Naive thymus-derived CD4-positive, alpha-beta T cell (primary cell): ENCODE measurements around the gene ZNF697. TPM values are rescaled to one million over a fixed set of nuclear protein-coding genes. Genes with fewer than 3 reads are reported as not detected.
"Not testable (repeated sequence)": the region's sequence is repeated elsewhere in the genome, so short reads cannot be mapped to it uniquely, and the experiment has no call there.

ENCODE experiments used
- ATAC-seq: fragments of 150-1000 bp; cut with Tn5 transposase; 2 replicates; pipeline ENCODE4 v1.10.0; 2021; ENCODE audit warnings: mild to moderate bottlenecking, moderate library complexity
- CTCF ChIA-PET: fragments of 350-600 bp; sonication (Branson Sonifier 250); formaldehyde crosslinking; loops from one replicate; lab custom pipeline; 2021; ENCODE audit warnings: antibody characterized with exemption; lab: Charles Lee
- POLR2A ChIA-PET: fragments of 350-600 bp; sonication (Branson Sonifier 250); formaldehyde crosslinking; loops from one replicate; lab custom pipeline; 2021; ENCODE audit warnings: antibody characterized with exemption, inconsistent platforms; lab: Charles Lee
- DNase-seq, 9 donors: peaks; one replicate each; pipeline versions ENCODE4 v3.0.0 to v3.0.0-alpha.2; 2020 to 2022; ENCODE audit warnings: mixed read lengths in 1 of 9
- H3K27ac ChIP-seq: one replicate; pipeline ENCODE4 v1.7.0; 2013; ENCODE audit warnings: mild to moderate bottlenecking, low read depth, low read length, moderate library complexity
- H3K27me3 ChIP-seq, 2 donors: one replicate each; pipeline ENCODE4 v1.7.0; 2013; ENCODE audit warnings: low read length in 2 of 2, mild to moderate bottlenecking in 2 of 2, moderate library complexity in 2 of 2; ENCODE audit not compliant: control insufficient read depth in 2 of 2, insufficient read depth in 2 of 2
- H3K36me3 ChIP-seq, 3 experiments: 1 replicate in 2 of 3; 2 replicates in 1 of 3; pipeline ENCODE4 v1.7.0; 2013; ENCODE audit warnings: low read length in 3 of 3, mild to moderate bottlenecking in 3 of 3, moderate library complexity in 1 of 3; ENCODE audit not compliant: insufficient read depth in 3 of 3, control insufficient read depth in 2 of 3
- H3K4me1 ChIP-seq, 2 donors: one replicate each; pipeline ENCODE4 v1.7.0; 2013; ENCODE audit warnings: low read length in 2 of 2, mild to moderate bottlenecking in 2 of 2, moderate library complexity in 1 of 2; ENCODE audit not compliant: control insufficient read depth in 2 of 2, insufficient read depth in 2 of 2
- H3K4me3 ChIP-seq: 2 replicates; pipeline ENCODE4 v1.7.0; 2013; ENCODE audit warnings: mild to moderate bottlenecking, low read length
- H3K9me3 ChIP-seq, 3 experiments: 1 replicate in 2 of 3; 2 replicates in 1 of 3; pipeline ENCODE4 v1.7.0; 2013; ENCODE audit warnings: low read length in 3 of 3; ENCODE audit not compliant: control insufficient read depth in 2 of 3
- H3K27ac Mint-ChIP-seq, 9 donors: one replicate each; pipeline ENCODE4 v1.8.0; 2020 to 2022; ENCODE audit warnings: mixed read lengths in 9 of 9, mild to moderate bottlenecking in 8 of 9, moderate library complexity in 5 of 9, inconsistent platforms in 2 of 9
- H3K27me3 Mint-ChIP-seq, 5 donors: one replicate each; pipeline ENCODE4 v1.8.0; 2021 to 2022; ENCODE audit warnings: mixed read lengths in 5 of 5, mild to moderate bottlenecking in 1 of 5
- H3K36me3 Mint-ChIP-seq, 5 donors: one replicate each; pipeline ENCODE4 v1.8.0; 2020 to 2022; ENCODE audit warnings: mixed read lengths in 5 of 5, mild to moderate bottlenecking in 3 of 5, inconsistent platforms in 1 of 5
- H3K4me1 Mint-ChIP-seq, 7 donors: one replicate each; pipeline ENCODE4 v1.8.0; 2020 to 2022; ENCODE audit warnings: mixed read lengths in 7 of 7, mild to moderate bottlenecking in 3 of 7, inconsistent platforms in 1 of 7
- H3K4me3 Mint-ChIP-seq, 10 donors: one replicate each; pipeline ENCODE4 v1.8.0; 2020 to 2022; ENCODE audit warnings: mild to moderate bottlenecking in 10 of 10, mixed read lengths in 10 of 10, moderate library complexity in 6 of 10, inconsistent platforms in 2 of 10
- H3K9me3 Mint-ChIP-seq, 11 donors: one replicate each; pipeline ENCODE4 v1.8.0; 2020 to 2022; ENCODE audit warnings: mixed read lengths in 11 of 11, mild to moderate bottlenecking in 4 of 11, inconsistent platforms in 1 of 11, moderate library complexity in 1 of 11
- intact Hi-C, 2 donors: fragments of 100-400 bp; cut with micrococcal nuclease; formaldehyde crosslinking; loops; one replicate each; pipeline ENCODE4 v1.15.1; 2023
- polyA plus RNA-seq, 2 donors: library from polyadenylated mRNA; unstranded; fragments of 300-500 nt; fragmentation: Illumina TruSeq; gene quantifications; one replicate each; pipeline ENCODE4 v1.2.3, GENCODE V29; 2021
- total RNA-seq, 6 experiments: library from RNA in 5 of 6; stranded (reverse) in 5 of 6; gene quantifications; 1 replicate in 5 of 6; 2 replicates in 1 of 6; pipeline ENCODE4 v1.2.3 and lab custom pipeline; 2021 to 2026

Gene ZNF697
- total and polyA plus RNA-seq, 7 experiments from 2014 or later, result 0.08 to 2.1 (median 0.24) TPM; not detected in 2

GRCh38 chr1:119611701-119612113 is 36.4 kb downstream of the ZNF697 start:
- H3K4me1 Mint-ChIP-seq, result peaks cover 0 to under 1% (median 0%) of the 10 kb centered on the region in 7 donors
- H3K27me3 Mint-ChIP-seq, result peaks cover 0 to 18% (median 5%) of the 10 kb centered on the region in 5 donors
- no peak overlapping the region for H3K27ac ChIP-seq
- H3K9me3 ChIP-seq, result no peaks in the 10 kb centered on the region
- H3K4me1 ChIP-seq, result no peaks in the 10 kb centered on the region
- H3K27ac Mint-ChIP-seq, result no peak overlapping the region
- peak; percentile 55 for ATAC-seq
- H3K4me3 Mint-ChIP-seq, result no peak overlapping the region
- intact Hi-C loops, result loop anchor here in 1 of 2 donors (5.0 kb wide), 1 partner anchor 356 kb away; no protein-coding TSS in a partner anchor
- peak in 8 of 9 donors; percentile 11 to 77 (median 32) for DNase-seq
- no peak overlapping the region for H3K4me3 ChIP-seq
- no peaks in the 10 kb centered on the region for H3K36me3 Mint-ChIP-seq
- H3K9me3 Mint-ChIP-seq, result no peaks in the 10 kb centered on the region
- H3K36me3 ChIP-seq, result no peaks in the 10 kb centered on the region
- CTCF ChIA-PET, result interaction anchor here (0.7 kb wide), 1 partner anchor 16 kb away, joined by 3 read pairs; no protein-coding TSS in a partner anchor
- POLR2A ChIA-PET, result no interaction called here
- H3K27me3 ChIP-seq, result no peaks in the 10 kb centered on the region

- intact Hi-C loops, ATAC-seq, DNase-seq, H3K4me3 ChIP-seq, H3K4me3 Mint-ChIP-seq, H3K36me3 Mint-ChIP-seq, POLR2A ChIA-PET, H3K36me3 ChIP-seq, H3K9me3 Mint-ChIP-seq, H3K4me1 Mint-ChIP-seq, H3K4me1 ChIP-seq, H3K9me3 ChIP-seq, H3K27ac ChIP-seq, CTCF ChIA-PET, H3K27me3 ChIP-seq, H3K27ac Mint-ChIP-seq: not testable (repeated sequence)
- H3K27me3 Mint-ChIP-seq, result peaks cover 6 to 35% (median 23%) of the 10 kb centered on the region in 5 donors
Observed at GRCh38 chr1:119608816-119609215, 39.2 kb downstream of the ZNF697 start.

DNA sequence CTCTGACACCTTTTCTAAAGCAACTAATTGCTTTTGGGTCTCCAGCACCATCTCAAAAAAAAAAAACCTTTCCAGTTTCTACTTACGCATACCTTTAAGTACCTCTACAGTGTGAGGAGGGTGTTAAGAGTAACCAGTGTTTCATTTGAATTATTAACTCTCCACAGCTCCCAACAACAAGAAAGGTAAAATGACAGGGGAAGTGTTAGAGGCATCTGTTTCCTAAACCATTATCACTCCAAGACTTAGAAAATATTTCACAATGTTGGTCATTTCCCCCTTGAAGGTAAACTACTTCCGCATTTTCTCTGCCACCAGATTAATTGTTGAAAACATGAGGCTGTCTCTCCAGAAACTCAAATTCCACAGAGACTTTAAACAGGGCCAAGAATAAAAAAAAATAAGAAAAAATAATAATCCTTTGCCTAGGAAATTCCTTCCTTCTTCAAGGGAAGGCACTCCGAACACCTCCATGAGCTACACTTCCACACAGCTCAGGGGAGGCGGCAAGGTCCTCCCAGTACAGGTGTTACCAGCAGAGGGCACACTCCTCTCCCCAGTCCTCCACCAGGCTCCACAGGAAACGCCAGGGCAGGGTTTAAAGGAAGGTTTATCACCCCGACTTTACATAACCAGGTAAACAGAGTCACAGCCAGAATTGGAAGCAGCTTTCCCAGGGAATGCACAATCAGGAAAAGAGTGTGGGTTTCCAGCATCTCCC is 40.8 kb downstream of the ZNF697 start:
- CTCF ChIA-PET, H3K4me1 Mint-ChIP-seq, H3K4me1 ChIP-seq, H3K36me3 ChIP-seq, H3K36me3 Mint-ChIP-seq, ATAC-seq, POLR2A ChIA-PET, H3K4me3 ChIP-seq, H3K27ac Mint-ChIP-seq, H3K4me3 Mint-ChIP-seq, H3K9me3 Mint-ChIP-seq, DNase-seq, intact Hi-C loops, H3K27me3 ChIP-seq, H3K27ac ChIP-seq, H3K9me3 ChIP-seq: not testable (repeated sequence)
- H3K27me3 Mint-ChIP-seq, result peaks cover 6 to 44% (median 25%) of the 10 kb centered on the region in 5 donors

DNA sequence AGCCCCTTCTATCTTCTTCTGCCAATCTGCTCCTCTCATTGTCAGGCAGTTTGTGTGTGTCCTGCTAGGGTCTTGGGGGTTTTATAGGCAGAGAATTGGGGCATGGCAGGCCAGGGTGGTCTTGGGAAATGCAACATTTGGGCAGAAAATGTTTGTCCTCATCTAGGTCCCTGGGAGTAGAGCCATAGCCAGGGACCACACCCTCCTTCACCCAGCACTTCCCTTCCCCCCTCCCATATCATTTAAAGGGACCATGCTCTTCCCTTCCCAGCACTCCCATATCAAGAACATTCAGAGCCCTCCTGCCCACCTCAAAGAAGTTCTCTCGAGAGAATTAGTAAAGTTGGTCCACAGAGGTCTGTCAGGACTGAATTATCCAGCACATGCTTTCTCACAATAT is 41.7 kb downstream of the ZNF697 start:
- H3K4me1 Mint-ChIP-seq, result peaks cover 0 to 6% (median 0%) of the 10 kb centered on the region in 7 donors
- no peaks in the 10 kb centered on the region for H3K36me3 Mint-ChIP-seq
- H3K4me1 ChIP-seq, result no peaks in the 10 kb centered on the region
- H3K36me3 ChIP-seq, result no peaks in the 10 kb centered on the region
- H3K27ac Mint-ChIP-seq, result no peak overlapping the region
- POLR2A ChIA-PET, result no interaction called here
- H3K9me3 ChIP-seq, result no peaks in the 10 kb centered on the region
- no peak for ATAC-seq
- no peak overlapping the region for H3K4me3 Mint-ChIP-seq
- H3K27ac ChIP-seq, result no peak overlapping the region
- no peaks in the 10 kb centered on the region for H3K9me3 Mint-ChIP-seq
- no peak overlapping the region for H3K4me3 ChIP-seq
- no peak for DNase-seq
- intact Hi-C loops, result no loop called here
- no peaks in the 10 kb centered on the region for H3K27me3 ChIP-seq
- H3K27me3 Mint-ChIP-seq, result peaks cover 8 to 46% (median 25%) of the 10 kb centered on the region in 5 donors
- CTCF ChIA-PET, result no interaction called here

GRCh38 chr1:119605686-119606085 is 42.4 kb downstream of the ZNF697 start:
- DNase-seq, result no peak
- Histone ChIP-seq H3K27me3 (no peaks in the 10 kb centered on the region), H3K4me1 (no peaks in the 10 kb centered on the region), H3K36me3 (no peaks in the 10 kb centered on the region), H3K27ac (no peak overlapping the region), H3K9me3 (no peaks in the 10 kb centered on the region), H3K4me3 (no peak overlapping the region)
- Mint-ChIP-seq H3K27me3 (peaks cover 8 to 42% (median 25%) of the 10 kb centered on the region in 5 donors), H3K4me1 (peaks cover 0 to 6% (median 0%) of the 10 kb centered on the region in 7 donors), H3K36me3 (no peaks in the 10 kb centered on the region), H3K4me3 (no peak overlapping the region), H3K9me3 (no peaks in the 10 kb centered on the region), H3K27ac (no peak overlapping the region)
- CTCF ChIA-PET, result no interaction called here
- intact Hi-C loops, result no loop called here
- ATAC-seq, result no peak
- POLR2A ChIA-PET, result no interaction called here

DNA sequence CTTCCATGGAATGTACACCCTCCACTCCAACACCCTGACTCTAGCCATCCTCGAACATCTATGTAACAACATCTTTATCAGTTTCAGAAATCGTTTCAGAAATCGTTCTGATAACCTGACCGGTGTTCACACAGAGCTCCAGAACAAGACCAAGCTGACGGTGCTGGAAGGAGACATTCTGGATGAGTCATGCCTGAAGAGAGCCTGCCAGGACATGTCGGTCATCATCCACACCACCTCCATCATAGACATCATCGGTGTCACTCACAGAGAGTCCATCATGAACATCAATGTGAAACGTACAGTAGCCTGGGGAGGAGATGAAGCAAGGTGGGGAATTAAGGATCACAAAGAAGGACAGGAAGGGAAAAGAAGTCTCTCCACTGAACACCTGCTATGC is 43.0 kb downstream of the ZNF697 start:
- intact Hi-C loops, H3K27ac Mint-ChIP-seq, ATAC-seq, CTCF ChIA-PET, DNase-seq, H3K9me3 Mint-ChIP-seq, H3K36me3 Mint-ChIP-seq, H3K27ac ChIP-seq, H3K4me1 ChIP-seq, H3K4me1 Mint-ChIP-seq, H3K9me3 ChIP-seq, H3K27me3 ChIP-seq, POLR2A ChIA-PET, H3K36me3 ChIP-seq, H3K4me3 Mint-ChIP-seq, H3K4me3 ChIP-seq: not testable (repeated sequence)
- peaks cover 8 to 43% (median 22%) of the 10 kb centered on the region in 5 donors for H3K27me3 Mint-ChIP-seq

- Histone ChIP-seq H3K27me3 (no peaks in the 10 kb centered on the region), H3K4me1 (no peaks in the 10 kb centered on the region), H3K4me3 (no peak overlapping the region), H3K27ac (no peak overlapping the region), H3K36me3 (no peaks in the 10 kb centered on the region), H3K9me3 (no peaks in the 10 kb centered on the region)
- Mint-ChIP-seq H3K9me3 (no peaks in the 10 kb centered on the region), H3K4me3 (no peak overlapping the region), H3K4me1 (peaks cover 0 to 6% (median 0%) of the 10 kb centered on the region in 7 donors), H3K27me3 (peaks cover 8 to 44% (median 22%) of the 10 kb centered on the region in 5 donors), H3K36me3 (no peaks in the 10 kb centered on the region), H3K27ac (no peak overlapping the region)
- DNase-seq (no peak), ATAC-seq (no peak)
- intact Hi-C loops, result no loop called here
- ChIA-PET POLR2A (no interaction called here), CTCF (no interaction called here)
Observed at GRCh38 chr1:119603695-119604094, 44.4 kb downstream of the ZNF697 start.
